ENCODE results near the gene GRPEL2.

- TF ChIP-seq CTCF (IDR thresholded peaks at IDR 0.05) (peak; percentile 77), EZH2 (IDR thresholded peaks at IDR 0.05) (no peak)
These were observed 26.1 kb downstream of the GRPEL2 start for GRCh38 chr5:149371296-149371962.

Measured in neural progenitor cell (in vitro differentiated cells).